ENCODE results near the gene CWF19L2. TPM values are rescaled to one million over a fixed set of nuclear protein-coding genes. Genes with fewer than 3 reads are reported as not detected.

The CWF19L2 gene
- total RNA-seq, 1 experiment from 2014 or later = 18.4 TPM

- no peaks in the 10 kb centered on the region for H3K79me2 ChIP-seq (ENCODE audit: insufficient read depth, low read length)
- no peak overlapping the region for H2BK120ac ChIP-seq (ENCODE audit: low read depth, low read length, poor library complexity, severe bottlenecking)
- H3T11ph ChIP-seq (ENCODE audit: low read length) = no peak overlapping the region
- peaks cover 7 to 8% of the 10 kb centered on the region in 2 experiments; a peak in 4 of 5 replicates for H3K9me3 Mint-ChIP-seq
- no peak overlapping the region for H2BK12ac ChIP-seq (ENCODE audit: insufficient read length, low read depth, low read length)
- no peak overlapping the region for H4K5ac ChIP-seq (ENCODE audit: insufficient read length, low read depth, low read length)
- no peak overlapping the region for H2AK5ac ChIP-seq (ENCODE audit: insufficient read length, low read length)
- H3K56ac ChIP-seq (ENCODE audit: insufficient read length, low read depth, low read length) = no peak overlapping the region
- no CpG with 5 or more reads among the region's 1 CpG for WGBS (ENCODE audit: extremely low coverage, insufficient read length, low lambda C conversion rate)
- H3K4me2 ChIP-seq (ENCODE audit: insufficient read depth, insufficient read length, low read length) = no peak overlapping the region
- no peak for DNase-seq
- no peak overlapping the region for H3K4me3 Mint-ChIP-seq
- H4K20me1 ChIP-seq (ENCODE audit: control insufficient read depth, insufficient read depth, insufficient read length) = no peaks in the 10 kb centered on the region
- H3K79me1 ChIP-seq (ENCODE audit: insufficient read depth, low read depth, low read length, poor library complexity, severe bottlenecking) = no peaks in the 10 kb centered on the region
- no peaks in the 10 kb centered on the region for H3K4me1 ChIP-seq (ENCODE audit: insufficient read depth, low read length)
- no peak overlapping the region for H4K91ac ChIP-seq (ENCODE audit: insufficient read length, low read depth, low read length)
- H3K18ac ChIP-seq (ENCODE audit: insufficient read length, low read depth, low read length) = no peak overlapping the region
- H3K9ac ChIP-seq (ENCODE audit: extremely low read depth, insufficient read length, low read length) = no peak overlapping the region
- no peak overlapping the region for H2BK20ac ChIP-seq (ENCODE audit: low read depth, low read length, poor library complexity, severe bottlenecking)
- H3K4me1 Mint-ChIP-seq = no peaks in the 10 kb centered on the region
- no peak overlapping the region for H2AFZ ChIP-seq (ENCODE audit: low read length)
- no peaks in the 10 kb centered on the region for H3K27me3 ChIP-seq (ENCODE audit: insufficient read depth, low read length)
- H2BK5ac ChIP-seq (ENCODE audit: insufficient read length, low read length) = no peak overlapping the region
- no peak overlapping the region for H3K27ac ChIP-seq (ENCODE audit: insufficient read length, low read depth, low read length)
- no peaks in the 10 kb centered on the region for H3K9me3 ChIP-seq (ENCODE audit: control insufficient read depth, low read depth, low read length)
- no peak overlapping the region for H4K8ac ChIP-seq (replicated peaks; ENCODE audit: insufficient read length, low read depth, low read length)
- H3K27ac Mint-ChIP-seq = no peak overlapping the region
- no peaks in the 10 kb centered on the region; the same call in 1 of the 2 replicates for H3K27me3 Mint-ChIP-seq (ENCODE audit: low read depth)
- TF ChIP-seq CTCF (conservative IDR thresholded peaks at IDR 0.05) = no peak; the same call in 2 of the 3 replicates
- H3K23me2 ChIP-seq (ENCODE audit: insufficient read length, low read depth, low read length, poor library complexity, severe bottlenecking) = no peaks in the 10 kb centered on the region
- no peak overlapping the region for H3K23ac ChIP-seq (ENCODE audit: insufficient read length, low read depth, low read length)
- no peak overlapping the region for H3K4ac ChIP-seq (ENCODE audit: low read depth, low read length)
- H3K14ac ChIP-seq (ENCODE audit: insufficient read depth, low read length) = no peak overlapping the region
- no peak overlapping the region for H2BK15ac ChIP-seq (ENCODE audit: low read depth, low read length)
- H3K36me3 Mint-ChIP-seq (ENCODE audit: insufficient read depth in 1 of 3, low read depth in 3 of 3) = peaks cover 0 to 5% (median 0%) of the 10 kb centered on the region in 3 experiments; a peak in 2 of 7 replicates
These were observed 175.4 kb downstream of the CWF19L2 start for GRCh38 chr11:107282195-107282594.

Other genes with a start within 250 kb of the CWF19L2 start
- gene ALKBH8, start 107.9 kb upstream of the CWF19L2 start, total RNA-seq (2021) = 12.7 and 15.7 TPM in 2 replicates
- gene ELMOD1, start 133.3 kb upstream of the CWF19L2 start, total RNA-seq (2021) = 0.61 and 0.81 TPM in 2 replicates

All from H9 (cell line).